Measurements from ENCODE around the gene ARHGEF28.

Gene ARHGEF28

DNA sequence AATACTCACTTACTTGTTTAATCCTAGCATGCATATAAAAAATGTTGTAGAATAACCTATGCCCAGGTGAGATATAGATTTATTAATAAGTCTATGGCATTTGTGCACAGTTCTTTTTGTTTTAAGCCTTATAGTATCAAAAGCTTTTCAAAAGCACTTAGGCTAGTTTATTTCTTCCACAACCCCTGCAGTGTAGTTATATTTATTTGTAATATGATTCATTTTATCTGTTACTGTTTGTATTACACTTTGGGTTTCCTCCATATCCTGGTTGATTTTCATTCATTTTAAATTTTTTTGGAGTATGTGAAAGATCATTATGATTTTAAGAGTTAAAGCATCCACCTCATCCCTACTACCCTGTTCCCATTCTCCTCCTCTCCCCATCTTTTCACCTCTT is 18.8 kb upstream of the ARHGEF28 start:
- Mint-ChIP-seq H3K27ac (ENCODE audit: low read depth) (no peak overlapping the region), H3K4me1 (peaks cover 10% of the 10 kb centered on the region), H3K27me3 (peaks cover 20% of the 10 kb centered on the region), H3K9me3 (no peaks in the 10 kb centered on the region), H3K4me3 (no peak overlapping the region), H3K36me3 (ENCODE audit: insufficient read depth) (no peaks in the 10 kb centered on the region)
- ATAC-seq (replicated peaks; ENCODE audit: extremely low read depth, poor library complexity, severe bottlenecking) (no peak), DNase-seq (ENCODE audit: low spot score in 2 of 2) (no peak)

DNA sequence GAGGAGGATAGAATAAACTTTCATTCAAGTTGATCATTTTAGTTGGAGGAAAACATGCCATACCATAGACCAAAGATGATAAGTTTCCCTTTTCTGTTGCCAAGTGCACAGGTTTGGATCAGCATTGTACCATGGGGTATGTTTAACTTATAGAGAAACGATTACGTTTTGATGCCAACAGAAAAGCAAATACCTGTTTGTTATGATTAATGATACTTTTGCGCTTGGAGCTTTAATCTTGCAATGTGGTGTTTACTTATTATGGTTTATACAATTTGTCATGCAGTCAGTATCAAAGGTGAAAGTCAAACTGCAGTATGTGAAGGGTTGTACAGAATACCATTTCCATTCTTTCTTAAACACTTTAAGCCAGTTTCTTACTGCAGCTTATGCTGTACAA is 13.2 kb upstream of the ARHGEF28 start:
- no peaks in the 10 kb centered on the region for H3K9me3 Mint-ChIP-seq
- ATAC-seq (replicated peaks; ENCODE audit: extremely low read depth, poor library complexity, severe bottlenecking) (no peak), DNase-seq (ENCODE audit: low spot score in 2 of 2) (no peak)
- no peak overlapping the region for H3K27ac Mint-ChIP-seq (ENCODE audit: low read depth)
- H3K4me1 Mint-ChIP-seq = no peaks in the 10 kb centered on the region
- no peak overlapping the region for H3K4me3 Mint-ChIP-seq
- H3K36me3 Mint-ChIP-seq (ENCODE audit: insufficient read depth) = no peaks in the 10 kb centered on the region
- peaks cover 46% of the 10 kb centered on the region for H3K27me3 Mint-ChIP-seq

DNA sequence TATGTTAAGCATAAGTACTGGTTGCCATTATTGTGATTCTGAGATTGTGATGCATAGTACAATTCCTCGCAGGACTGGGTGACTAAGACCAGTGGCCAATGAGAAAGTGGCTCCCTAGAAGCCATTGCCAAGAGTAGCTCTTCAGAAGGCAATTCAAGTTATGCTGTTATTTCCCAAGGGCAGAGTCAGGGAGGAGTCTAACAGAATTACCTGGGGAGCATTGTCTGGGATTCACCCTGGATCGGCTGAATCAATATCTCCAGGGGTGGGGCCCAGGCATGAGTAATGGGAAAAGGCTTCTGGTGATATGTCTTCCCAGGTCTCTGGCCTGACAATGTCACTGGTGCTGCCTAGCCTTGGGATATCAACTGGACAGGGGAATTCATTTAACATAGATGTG is 10.9 kb upstream of the ARHGEF28 start:
- ATAC-seq (replicated peaks; ENCODE audit: extremely low read depth, poor library complexity, severe bottlenecking) (no peak), DNase-seq (ENCODE audit: low spot score in 2 of 2) (no peak)
- Mint-ChIP-seq H3K27ac (ENCODE audit: low read depth) (no peak overlapping the region), H3K4me3 (no peak overlapping the region), H3K9me3 (no peaks in the 10 kb centered on the region), H3K36me3 (ENCODE audit: insufficient read depth) (no peaks in the 10 kb centered on the region), H3K27me3 (peaks cover 46% of the 10 kb centered on the region), H3K4me1 (no peaks in the 10 kb centered on the region)

DNA sequence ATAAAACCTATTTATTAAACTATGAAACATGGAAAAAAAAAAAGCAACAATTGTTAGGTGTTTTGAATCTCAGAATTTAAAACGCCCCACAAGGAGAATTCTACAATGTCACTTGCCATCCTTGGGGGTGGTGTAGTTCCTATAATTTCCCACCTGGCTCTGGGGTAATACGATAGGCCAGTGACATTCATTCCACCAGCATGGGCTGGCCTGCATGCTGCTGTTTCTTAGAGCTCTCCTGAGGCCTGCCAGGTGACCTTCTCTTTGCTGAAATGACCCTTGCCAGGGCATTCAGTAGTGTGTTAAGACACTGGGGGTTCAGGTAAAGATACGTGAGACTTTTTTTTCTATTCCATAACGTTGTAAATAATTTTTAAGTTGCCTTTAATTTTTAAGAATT is 10.0 kb upstream of the ARHGEF28 start:
- ATAC-seq (replicated peaks; ENCODE audit: extremely low read depth, poor library complexity, severe bottlenecking) (no peak), DNase-seq (ENCODE audit: low spot score in 2 of 2) (no peak)
- no peaks in the 10 kb centered on the region for H3K9me3 Mint-ChIP-seq
- H3K4me3 Mint-ChIP-seq = no peak overlapping the region
- H3K4me1 Mint-ChIP-seq = no peaks in the 10 kb centered on the region
- peaks cover 37% of the 10 kb centered on the region for H3K27me3 Mint-ChIP-seq
- H3K36me3 Mint-ChIP-seq (ENCODE audit: insufficient read depth) = no peaks in the 10 kb centered on the region
- no peak overlapping the region for H3K27ac Mint-ChIP-seq (ENCODE audit: low read depth)

DNA sequence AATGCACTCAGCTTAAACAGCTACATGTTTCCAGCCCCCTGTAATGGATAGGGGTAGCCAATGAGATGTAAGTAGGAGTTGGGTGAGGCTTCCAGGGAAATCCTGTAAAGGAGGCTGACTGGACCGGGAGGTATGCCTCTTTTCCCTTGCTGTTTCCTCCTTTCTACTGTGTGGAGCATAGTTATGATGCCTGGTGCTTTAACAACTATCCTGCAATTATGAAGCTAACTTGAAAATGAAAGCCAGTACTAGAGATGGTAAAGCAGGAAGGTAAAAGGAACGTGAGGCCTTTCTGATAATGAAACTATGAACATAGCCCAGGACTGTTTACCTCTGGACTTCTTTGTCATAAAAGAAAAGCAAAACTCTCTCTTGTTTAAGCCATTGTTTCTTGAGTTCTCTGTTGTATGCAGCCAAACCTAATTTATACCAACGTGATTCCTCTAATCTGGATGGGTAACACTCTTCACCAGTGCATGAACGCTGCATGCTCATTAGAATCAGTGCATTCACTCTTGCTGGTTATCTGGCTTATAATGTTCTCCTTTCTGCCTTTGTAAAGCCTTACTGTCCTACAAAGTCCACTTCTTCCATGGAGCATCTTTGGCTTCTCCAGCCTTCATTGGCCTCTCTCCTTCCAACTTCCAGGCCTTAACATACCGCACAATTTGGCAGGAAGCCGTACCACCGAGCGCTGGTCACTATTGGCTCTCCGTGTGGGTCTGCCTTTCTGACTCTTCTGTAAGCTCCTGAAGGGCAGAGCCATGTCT is 8.3 kb upstream of the ARHGEF28 start:
- Mint-ChIP-seq H3K27me3 (peaks cover 31% of the 10 kb centered on the region), H3K4me3 (no peak overlapping the region), H3K36me3 (ENCODE audit: insufficient read depth) (no peaks in the 10 kb centered on the region), H3K4me1 (no peaks in the 10 kb centered on the region), H3K9me3 (no peaks in the 10 kb centered on the region), H3K27ac (ENCODE audit: low read depth) (no peak overlapping the region)
- no peak for ATAC-seq (replicated peaks; ENCODE audit: extremely low read depth, poor library complexity, severe bottlenecking)
- DNase-seq (ENCODE audit: low spot score in 2 of 2) = no peak

DNA sequence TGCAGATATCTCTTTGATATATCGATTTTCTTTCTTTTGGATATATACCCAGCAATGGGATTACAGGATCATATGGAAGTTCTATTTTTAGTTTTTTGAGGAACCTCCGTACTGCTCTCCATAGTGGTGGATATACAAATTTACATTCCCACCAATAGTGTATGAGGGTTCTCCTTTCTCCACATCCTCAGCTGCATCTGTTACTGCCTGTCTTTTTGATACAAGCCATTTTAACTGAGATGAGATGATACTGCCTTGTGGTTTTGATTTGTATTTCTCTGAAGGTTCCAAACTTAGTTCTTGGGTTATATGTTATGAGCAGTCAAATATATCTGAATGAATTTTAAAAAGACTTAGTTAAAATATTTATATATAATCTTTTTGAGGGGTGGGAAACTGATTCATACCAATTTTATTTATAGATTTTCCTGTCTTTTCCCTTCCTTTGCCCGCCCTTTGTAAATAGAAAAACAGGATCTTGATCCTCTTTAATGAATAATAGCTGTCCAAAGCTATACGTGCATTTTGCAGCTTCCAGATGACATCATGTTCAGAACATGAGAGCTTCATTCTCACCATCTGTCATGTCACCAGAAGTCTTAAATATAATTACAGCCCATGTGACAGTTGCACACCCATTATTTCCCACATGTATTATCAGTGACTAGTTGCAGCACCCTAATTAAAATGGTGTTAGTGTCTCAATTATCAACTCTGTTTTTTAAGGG is 6.2 kb upstream of the ARHGEF28 start:
- no peaks in the 10 kb centered on the region for H3K4me1 Mint-ChIP-seq
- no peak overlapping the region for H3K4me3 Mint-ChIP-seq
- ATAC-seq (replicated peaks; ENCODE audit: extremely low read depth, poor library complexity, severe bottlenecking) = no peak
- H3K27ac Mint-ChIP-seq (ENCODE audit: low read depth) = no peak overlapping the region
- peaks cover 24% of the 10 kb centered on the region for H3K27me3 Mint-ChIP-seq
- no peak for DNase-seq (ENCODE audit: low spot score in 2 of 2)
- H3K36me3 Mint-ChIP-seq (ENCODE audit: insufficient read depth) = no peaks in the 10 kb centered on the region
- no peaks in the 10 kb centered on the region for H3K9me3 Mint-ChIP-seq

DNA sequence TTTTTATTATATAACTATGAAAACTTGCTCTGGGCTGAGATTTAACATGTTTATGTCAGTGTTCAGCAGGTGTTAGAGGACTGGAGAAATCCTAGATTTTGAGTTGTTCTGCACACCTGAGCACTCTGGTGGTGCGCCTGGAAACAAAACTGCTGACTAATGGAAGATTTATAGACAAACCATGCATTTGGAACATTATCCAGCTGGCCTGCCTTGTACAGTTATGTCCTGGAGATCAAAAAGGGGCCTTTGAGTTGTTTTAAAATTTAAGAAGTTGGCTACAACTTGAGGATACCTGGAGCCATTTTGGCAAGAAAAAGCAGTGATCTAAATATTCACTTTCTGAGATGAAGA is 5.7 kb upstream of the ARHGEF28 start:
- Mint-ChIP-seq H3K9me3 (no peaks in the 10 kb centered on the region), H3K36me3 (ENCODE audit: insufficient read depth) (no peaks in the 10 kb centered on the region), H3K27me3 (peaks cover 20% of the 10 kb centered on the region), H3K4me1 (no peaks in the 10 kb centered on the region), H3K4me3 (no peak overlapping the region), H3K27ac (ENCODE audit: low read depth) (no peak overlapping the region)
- DNase-seq (ENCODE audit: low spot score in 2 of 2) = no peak
- ATAC-seq (replicated peaks; ENCODE audit: extremely low read depth, poor library complexity, severe bottlenecking) = no peak

DNA sequence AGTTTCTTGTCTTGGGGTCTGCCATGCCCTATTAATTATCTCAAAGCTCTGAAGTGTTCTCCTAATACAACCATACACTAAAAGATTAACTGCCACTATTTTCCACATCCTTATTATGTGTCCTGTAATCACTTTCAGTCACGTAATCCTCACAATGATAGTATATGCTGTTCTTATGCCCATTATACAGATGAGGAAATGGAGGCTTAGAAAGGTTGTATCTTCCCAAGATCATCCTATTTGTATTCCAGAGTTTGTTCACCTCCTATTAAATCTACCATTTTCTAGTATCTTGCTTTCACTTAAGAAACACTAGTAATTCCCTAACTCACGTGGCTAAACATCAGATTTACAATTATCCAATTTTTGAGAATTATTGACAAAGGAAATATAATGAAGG is 2.9 kb upstream of the ARHGEF28 start:
- no peak overlapping the region for H3K4me3 Mint-ChIP-seq
- no peaks in the 10 kb centered on the region for H3K36me3 Mint-ChIP-seq (ENCODE audit: insufficient read depth)
- no peak for ATAC-seq (replicated peaks; ENCODE audit: extremely low read depth, poor library complexity, severe bottlenecking)
- H3K4me1 Mint-ChIP-seq = no peaks in the 10 kb centered on the region
- no peak for DNase-seq (ENCODE audit: low spot score in 2 of 2)
- H3K27ac Mint-ChIP-seq (ENCODE audit: low read depth) = no peak overlapping the region
- H3K27me3 Mint-ChIP-seq = peaks cover 28% of the 10 kb centered on the region
- H3K9me3 Mint-ChIP-seq = no peaks in the 10 kb centered on the region

DNA sequence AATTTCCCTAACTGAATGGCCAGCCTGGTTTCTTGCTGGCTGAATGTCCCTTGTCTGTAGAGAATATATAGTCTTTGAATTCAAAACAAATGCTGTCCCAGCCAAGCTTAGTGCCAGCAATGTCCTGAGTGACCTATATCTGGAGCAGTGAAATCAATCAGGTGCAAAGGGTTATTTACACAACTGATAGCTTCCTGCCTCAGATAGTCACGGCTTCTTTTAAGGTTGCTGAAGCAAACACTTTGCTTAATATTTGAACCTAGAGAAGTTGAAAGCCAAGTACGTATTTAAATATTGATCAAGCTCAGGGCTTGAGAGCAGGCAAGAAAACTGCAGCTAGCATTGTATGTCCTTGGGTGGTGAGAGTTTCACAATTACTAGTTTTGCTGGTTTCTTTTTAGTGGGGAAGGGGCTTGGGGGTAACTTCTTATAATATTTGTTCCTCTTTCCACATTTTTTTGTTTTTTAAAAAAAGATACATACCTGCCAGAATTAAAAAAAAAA is 2.0 kb upstream of the ARHGEF28 start:
- peaks cover 34% of the 10 kb centered on the region for H3K27me3 Mint-ChIP-seq

DNA sequence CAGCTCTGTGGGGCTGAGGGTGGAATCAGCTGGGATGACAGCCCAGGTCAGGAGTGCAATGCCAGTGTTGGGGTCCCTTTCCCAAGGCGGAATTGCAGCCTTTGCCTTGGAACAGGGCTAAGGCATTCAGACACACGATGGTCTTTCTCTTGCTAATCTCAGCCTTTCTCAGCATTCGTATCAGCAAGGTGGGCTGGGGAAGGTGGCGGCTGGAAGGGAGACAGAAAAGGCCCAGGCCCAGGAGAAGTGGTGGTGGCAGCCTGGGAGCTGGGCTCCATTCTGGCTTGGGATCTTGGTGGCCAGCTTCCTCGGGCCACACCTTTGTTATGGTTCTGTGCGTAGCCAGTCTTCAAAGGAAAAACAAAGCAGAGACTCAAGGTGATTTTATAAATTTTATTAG is 1.1 kb upstream of the ARHGEF28 start:
- no peaks in the 10 kb centered on the region for H3K9me3 Mint-ChIP-seq
- ATAC-seq (replicated peaks; ENCODE audit: extremely low read depth, poor library complexity, severe bottlenecking) (no peak), DNase-seq (ENCODE audit: low spot score in 2 of 2) (no peak)
- peaks cover 39% of the 10 kb centered on the region for H3K27me3 Mint-ChIP-seq
- H3K4me3 Mint-ChIP-seq = peak overlapping the region; percentile 73
- H3K27ac Mint-ChIP-seq (ENCODE audit: low read depth) = no peak overlapping the region
- H3K36me3 Mint-ChIP-seq (ENCODE audit: insufficient read depth) = no peaks in the 10 kb centered on the region
- H3K4me1 Mint-ChIP-seq = no peaks in the 10 kb centered on the region

More for the DNA sequence above, 2.0 kb upstream of the ARHGEF28 start:
- DNase-seq (ENCODE audit: low spot score in 2 of 2) (no peak), ATAC-seq (replicated peaks; ENCODE audit: extremely low read depth, poor library complexity, severe bottlenecking) (no peak)
- Mint-ChIP-seq H3K9me3 (no peaks in the 10 kb centered on the region), H3K4me1 (no peaks in the 10 kb centered on the region), H3K36me3 (ENCODE audit: insufficient read depth) (no peaks in the 10 kb centered on the region), H3K27ac (ENCODE audit: low read depth) (no peak overlapping the region), H3K4me3 (no peak overlapping the region)

DNA sequence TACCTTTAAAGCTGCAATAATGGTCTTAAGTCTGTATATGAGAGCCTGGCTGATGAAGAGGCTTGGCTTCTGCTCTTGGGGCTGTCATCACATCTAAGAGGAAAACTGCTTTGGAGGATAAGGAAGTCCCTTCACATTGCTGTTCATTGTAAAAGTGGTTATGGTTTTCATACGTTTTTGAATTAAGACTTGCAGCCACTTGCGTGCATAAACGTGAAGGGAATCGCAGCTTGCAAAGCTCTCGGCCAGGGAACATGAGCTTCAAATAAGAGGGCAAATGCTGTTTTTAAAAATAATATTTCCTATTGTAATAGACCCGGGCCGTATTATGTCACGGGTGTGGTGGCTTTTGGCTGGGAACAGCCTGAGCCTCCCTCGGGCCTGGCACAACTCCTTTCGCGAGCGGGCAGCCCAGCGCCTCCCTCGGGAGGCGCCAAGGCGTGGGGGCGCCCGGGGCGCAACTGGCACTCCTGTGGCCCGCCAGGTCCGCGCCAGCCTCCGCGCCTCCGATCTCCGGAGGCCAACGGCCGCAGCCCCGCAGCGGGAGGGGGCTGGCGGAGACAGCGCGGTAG is 538 bp upstream of the ARHGEF28 start:
- Mint-ChIP-seq H3K9me3 (no peaks in the 10 kb centered on the region), H3K4me3 (peak overlapping the region; percentile 73), H3K36me3 (ENCODE audit: insufficient read depth) (no peaks in the 10 kb centered on the region), H3K27me3 (peaks cover 39% of the 10 kb centered on the region), H3K27ac (ENCODE audit: low read depth) (no peak overlapping the region), H3K4me1 (no peaks in the 10 kb centered on the region)
- DNase-seq (ENCODE audit: low spot score in 2 of 2) = no peak
- ATAC-seq (replicated peaks; ENCODE audit: extremely low read depth, poor library complexity, severe bottlenecking) = no peak

DNA sequence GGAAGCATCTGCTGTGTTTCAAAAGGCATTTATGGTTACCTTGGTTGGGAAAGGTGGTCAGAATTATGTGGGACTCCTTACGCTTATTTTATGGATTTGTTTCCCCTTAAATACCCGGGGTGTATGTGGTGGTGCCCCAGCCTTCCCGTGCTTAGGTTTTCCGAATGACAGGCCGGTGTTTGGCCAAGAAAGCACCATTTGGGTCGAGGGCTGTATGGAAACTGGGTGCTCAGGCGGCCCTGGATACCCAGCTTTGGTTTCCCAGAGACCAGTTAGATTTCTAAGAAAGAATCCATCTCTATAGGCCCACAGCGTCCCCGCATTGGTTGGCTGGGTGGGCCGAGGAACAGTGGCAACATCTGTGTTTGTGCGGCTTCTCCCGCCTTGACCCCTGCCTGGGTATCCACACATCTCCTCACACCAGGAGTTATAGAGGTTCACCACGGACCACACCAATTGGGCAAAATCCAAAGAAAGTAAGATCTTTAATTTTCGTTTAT is 868 bp downstream of the ARHGEF28 start:
- H3K4me3 Mint-ChIP-seq = peak overlapping the region; percentile 66
- H3K9me3 Mint-ChIP-seq = no peaks in the 10 kb centered on the region
- peaks cover 39% of the 10 kb centered on the region for H3K27me3 Mint-ChIP-seq

DNA sequence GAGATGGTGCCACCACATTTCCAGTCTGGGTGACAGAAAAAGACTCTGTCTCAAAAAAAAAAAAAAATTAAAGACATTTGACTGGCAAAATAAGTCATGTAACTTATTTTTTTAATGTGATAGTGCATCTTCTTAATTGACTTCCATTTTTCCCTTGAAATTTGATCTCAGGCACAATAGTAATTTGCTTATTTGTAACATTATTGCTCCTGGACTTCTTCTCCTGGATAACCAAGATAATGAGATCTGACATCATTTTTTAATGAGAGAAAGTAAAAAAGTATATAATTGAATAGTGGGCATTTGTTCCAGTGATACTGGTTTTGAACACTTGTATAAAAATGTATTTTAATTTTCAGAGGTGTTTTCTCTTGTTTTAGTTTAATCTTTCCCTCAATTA is 3.5 kb downstream of the ARHGEF28 start:
- DNase-seq (ENCODE audit: low spot score in 2 of 2) (no peak), ATAC-seq (replicated peaks; ENCODE audit: extremely low read depth, poor library complexity, severe bottlenecking) (no peak)
- Mint-ChIP-seq H3K9me3 (no peaks in the 10 kb centered on the region), H3K27ac (ENCODE audit: low read depth) (no peak overlapping the region), H3K4me3 (no peak overlapping the region), H3K27me3 (peaks cover 19% of the 10 kb centered on the region), H3K36me3 (ENCODE audit: insufficient read depth) (no peaks in the 10 kb centered on the region), H3K4me1 (no peaks in the 10 kb centered on the region)

More for the DNA sequence above, 868 bp downstream of the ARHGEF28 start:
- ATAC-seq (replicated peaks; ENCODE audit: extremely low read depth, poor library complexity, severe bottlenecking) (no peak), DNase-seq (ENCODE audit: low spot score in 2 of 2) (no peak)
- H3K36me3 Mint-ChIP-seq (ENCODE audit: insufficient read depth) = no peaks in the 10 kb centered on the region
- H3K4me1 Mint-ChIP-seq = no peaks in the 10 kb centered on the region
- no peak overlapping the region for H3K27ac Mint-ChIP-seq (ENCODE audit: low read depth)

Measured in central memory CD8-positive, alpha-beta T cell (primary cell).